Vagina (tissue), 2 donors: ENCODE measurements around the gene ERGIC1.

Experiments
- POLR2A ChIP-seq, 2 donors: fragments of 450-650 bp; IDR thresholded peaks; one replicate each; pipeline ENCODE4 v1.6.1; 2017; ENCODE audit warnings: antibody characterized with exemption in 2 of 2, mild to moderate bottlenecking in 2 of 2, moderate library complexity in 2 of 2
- POLR2AphosphoS5 ChIP-seq, 2 donors: sonication (generic); formaldehyde crosslinking; IDR thresholded peaks; one replicate each; pipeline ENCODE4 v1.9.0; 2017; ENCODE audit warnings: antibody characterized with exemption in 2 of 2, mild to moderate bottlenecking in 2 of 2, low read depth in 1 of 2; ENCODE audit not compliant: insufficient read depth in 1 of 2
- TF ChIP-seq, protein P1 (sequence below), 3 experiments: fragments of 450-650 bp in 2 of 3; fragments of 200-600 bp in 1 of 3; sonication (generic) in 1 of 3; IDR thresholded peaks; one replicate each; pipeline ENCODE4 v1.5.1; 2017 to 2019; ENCODE audit warnings: antibody characterized with exemption in 3 of 3, mild to moderate bottlenecking in 2 of 3, moderate library complexity in 2 of 3

GRCh38 chr5:172935096-172935495 is 101.0 kb downstream of the ERGIC1 start:
- TF ChIP-seq, protein P1, sequence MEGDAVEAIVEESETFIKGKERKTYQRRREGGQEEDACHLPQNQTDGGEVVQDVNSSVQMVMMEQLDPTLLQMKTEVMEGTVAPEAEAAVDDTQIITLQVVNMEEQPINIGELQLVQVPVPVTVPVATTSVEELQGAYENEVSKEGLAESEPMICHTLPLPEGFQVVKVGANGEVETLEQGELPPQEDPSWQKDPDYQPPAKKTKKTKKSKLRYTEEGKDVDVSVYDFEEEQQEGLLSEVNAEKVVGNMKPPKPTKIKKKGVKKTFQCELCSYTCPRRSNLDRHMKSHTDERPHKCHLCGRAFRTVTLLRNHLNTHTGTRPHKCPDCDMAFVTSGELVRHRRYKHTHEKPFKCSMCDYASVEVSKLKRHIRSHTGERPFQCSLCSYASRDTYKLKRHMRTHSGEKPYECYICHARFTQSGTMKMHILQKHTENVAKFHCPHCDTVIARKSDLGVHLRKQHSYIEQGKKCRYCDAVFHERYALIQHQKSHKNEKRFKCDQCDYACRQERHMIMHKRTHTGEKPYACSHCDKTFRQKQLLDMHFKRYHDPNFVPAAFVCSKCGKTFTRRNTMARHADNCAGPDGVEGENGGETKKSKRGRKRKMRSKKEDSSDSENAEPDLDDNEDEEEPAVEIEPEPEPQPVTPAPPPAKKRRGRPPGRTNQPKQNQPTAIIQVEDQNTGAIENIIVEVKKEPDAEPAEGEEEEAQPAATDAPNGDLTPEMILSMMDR (IDR thresholded peaks at IDR 0.05) = no peak
- TF ChIP-seq POLR2AphosphoS5 (IDR thresholded peaks at IDR 0.05; ENCODE audit: insufficient read depth in 1 of 2, low read depth in 1 of 2) (no peak), POLR2A (IDR thresholded peaks at IDR 0.05) (no peak)
